ENCODE results near the gene PBX2. TPM values are rescaled to one million over a fixed set of nuclear protein-coding genes. Genes with fewer than 3 reads are reported as not detected.

The PBX2 gene
- total and polyA plus RNA-seq, 4 experiments from 2014 or later = 0.57 to 192 (median 94.7) TPM

- Mint-ChIP-seq H3K9me3 (no peaks in the 10 kb centered on the region), H3K4me1 (peaks cover 50 to 68% (median 60%) of the 10 kb centered on the region in 4 donors), H3K27me3 (no peaks in the 10 kb centered on the region), H3K27ac (peak overlapping the region in 4 of 7 donors; percentile 7 to 77 (median 27)), H3K4me3 (peak overlapping the region; percentile 60 to 100 (median 90)), H3K36me3 (peaks cover 9 to 33% of the 10 kb centered on the region in 2 donors)
- no peaks in the 10 kb centered on the region for H3K27me3 ChIP-seq (ENCODE audit: insufficient read depth, low read length)
- H3K36me3 ChIP-seq (ENCODE audit: insufficient read depth, low read length) = peaks cover 4% of the 10 kb centered on the region
- H3K9me3 ChIP-seq (ENCODE audit: control insufficient read depth in 1 of 2, low read length in 2 of 2) = no peaks in the 10 kb centered on the region
- ChIA-PET POLR2A (ENCODE audit: partially characterized antibody) (no interaction called here), CTCF (ENCODE audit: partially characterized antibody) (no interaction called here)
- no peak for DNase-seq
- H3K4me1 ChIP-seq (ENCODE audit: insufficient read depth, low read length) = peaks cover 52% of the 10 kb centered on the region
- H3K4me3 ChIP-seq (ENCODE audit: low read length in 2 of 2) = no peak overlapping the region
- H3K27ac ChIP-seq (ENCODE audit: low read depth, low read length) = no peak overlapping the region
- intact Hi-C loops (cut with micrococcal nuclease) = no loop called here
These were observed 15.6 kb downstream of the PBX2 start for GRCh38 chr6:32174416-32174815.

- H3K4me3 ChIP-seq (ENCODE audit: low read length in 2 of 2) = no peak overlapping the region
- peaks cover 43% of the 10 kb centered on the region for H3K4me1 ChIP-seq (ENCODE audit: insufficient read depth, low read length)
- no peaks in the 10 kb centered on the region for H3K27me3 Mint-ChIP-seq
- ChIA-PET CTCF (ENCODE audit: partially characterized antibody) (interaction anchor here (1.3 kb wide), 1 partner anchor 72 kb away, joined by 4 read pairs; no protein-coding TSS in a partner anchor), POLR2A (ENCODE audit: partially characterized antibody) (interaction anchor here (1.0 kb wide), 1 partner anchor 19 kb away, joined by 3 read pairs; the partner anchor contains the start of gene GPSM3)
- H3K9me3 Mint-ChIP-seq = no peaks in the 10 kb centered on the region
- H3K9me3 ChIP-seq (ENCODE audit: control insufficient read depth in 1 of 2, low read length in 2 of 2) = no peaks in the 10 kb centered on the region
- intact Hi-C loops (cut with micrococcal nuclease) = no loop called here
- H3K36me3 ChIP-seq (ENCODE audit: insufficient read depth, low read length) = peaks cover 9% of the 10 kb centered on the region
- no peaks in the 10 kb centered on the region for H3K27me3 ChIP-seq (ENCODE audit: insufficient read depth, low read length)
- DNase-seq = no peak
- H3K27ac Mint-ChIP-seq = peak overlapping the region in 4 of 7 donors; percentile 19 to 82 (median 38)
- H3K36me3 Mint-ChIP-seq = peaks cover 16 to 33% of the 10 kb centered on the region in 2 donors
- H3K27ac ChIP-seq (ENCODE audit: low read depth, low read length) = no peak overlapping the region
- H3K4me3 Mint-ChIP-seq = peak overlapping the region in 2 of 8 donors; percentile 2 to 61
- H3K4me1 Mint-ChIP-seq = peaks cover 41 to 56% (median 49%) of the 10 kb centered on the region in 4 donors
These were observed 16.8 kb downstream of the PBX2 start for GRCh38 chr6:32173051-32173727.

GRCh38 chr6:32171234-32171633 is 18.8 kb downstream of the PBX2 start:
- DNase-seq = no peak
- H3K4me1 ChIP-seq (ENCODE audit: insufficient read depth, low read length) = peaks cover 33% of the 10 kb centered on the region
- Mint-ChIP-seq H3K9me3 (no peaks in the 10 kb centered on the region), H3K27me3 (no peaks in the 10 kb centered on the region), H3K36me3 (peaks cover 22 to 37% of the 10 kb centered on the region in 2 donors), H3K27ac (peak overlapping the region in 2 of 7 donors; percentile 68 to 92), H3K4me3 (no peak overlapping the region), H3K4me1 (peaks cover 31 to 40% (median 35%) of the 10 kb centered on the region in 4 donors)
- H3K4me3 ChIP-seq (ENCODE audit: low read length in 2 of 2) = no peak overlapping the region
- POLR2A ChIA-PET (ENCODE audit: partially characterized antibody) = interaction anchor here (0.5 to 1.3 kb wide), 3 partner anchors 24 to 197 kb away, joined by 3 to 5 read pairs (median 3); partner anchors contain the start of gene FKBPL
- H3K36me3 ChIP-seq (ENCODE audit: insufficient read depth, low read length) = peaks cover 14% of the 10 kb centered on the region
- H3K9me3 ChIP-seq (ENCODE audit: control insufficient read depth in 1 of 2, low read length in 2 of 2) = no peaks in the 10 kb centered on the region
- intact Hi-C loops (cut with micrococcal nuclease) = no loop called here
- H3K27ac ChIP-seq (ENCODE audit: low read depth, low read length) = no peak overlapping the region
- H3K27me3 ChIP-seq (ENCODE audit: insufficient read depth, low read length) = no peaks in the 10 kb centered on the region
- CTCF ChIA-PET (ENCODE audit: partially characterized antibody) = no interaction called here

- Histone ChIP-seq H3K36me3 (ENCODE audit: insufficient read depth, low read length) (peaks cover 14% of the 10 kb centered on the region), H3K4me3 (ENCODE audit: low read length in 2 of 2) (no peak overlapping the region), H3K27ac (ENCODE audit: low read depth, low read length) (no peak overlapping the region), H3K27me3 (ENCODE audit: insufficient read depth, low read length) (no peaks in the 10 kb centered on the region), H3K9me3 (ENCODE audit: control insufficient read depth in 1 of 2, low read length in 2 of 2) (no peaks in the 10 kb centered on the region), H3K4me1 (ENCODE audit: insufficient read depth, low read length) (peaks cover 28% of the 10 kb centered on the region)
- no peak for DNase-seq
- POLR2A ChIA-PET (ENCODE audit: partially characterized antibody) = interaction anchor here (1.3 to 1.6 kb wide), 2 partner anchors 40 to 42 kb away, joined by 3 to 4 read pairs; partner anchors contain the start of genes ATF6B and FKBPL
- Mint-ChIP-seq H3K9me3 (no peaks in the 10 kb centered on the region), H3K4me1 (peaks cover 28 to 34% (median 29%) of the 10 kb centered on the region in 4 donors), H3K27ac (no peak overlapping the region), H3K27me3 (no peaks in the 10 kb centered on the region), H3K36me3 (peaks cover 22 to 38% of the 10 kb centered on the region in 2 donors), H3K4me3 (no peak overlapping the region)
- intact Hi-C loops (cut with micrococcal nuclease) = no loop called here
- CTCF ChIA-PET (ENCODE audit: partially characterized antibody) = interaction anchor here (0.9 kb wide), 1 partner anchor 52 kb away, joined by 3 read pairs; no protein-coding TSS in a partner anchor
These were observed 19.7 kb downstream of the PBX2 start for GRCh38 chr6:32170294-32170693.

- no peak overlapping the region for H3K4me3 Mint-ChIP-seq
- H3K36me3 ChIP-seq (ENCODE audit: insufficient read depth, low read length) = peaks cover 14% of the 10 kb centered on the region
- no peak overlapping the region for H3K4me3 ChIP-seq (ENCODE audit: low read length in 2 of 2)
- H3K27me3 Mint-ChIP-seq = no peaks in the 10 kb centered on the region
- ChIA-PET CTCF (ENCODE audit: partially characterized antibody) (interaction anchor here (1.4 kb wide), 1 partner anchor 14 kb away, joined by 3 read pairs; no protein-coding TSS in a partner anchor), POLR2A (ENCODE audit: partially characterized antibody) (interaction anchor here (1.4 to 1.6 kb wide), 2 partner anchors 27 to 41 kb away, joined by 4 to 7 read pairs; partner anchors contain the start of gene ATF6B)
- H3K27me3 ChIP-seq (ENCODE audit: insufficient read depth, low read length) = no peaks in the 10 kb centered on the region
- no peaks in the 10 kb centered on the region for H3K9me3 Mint-ChIP-seq
- intact Hi-C loops (cut with micrococcal nuclease) = no loop called here
- H3K27ac Mint-ChIP-seq = peak overlapping the region in 1 of 7 donors; percentile 36
- peaks cover 22 to 40% of the 10 kb centered on the region in 2 donors for H3K36me3 Mint-ChIP-seq
- H3K4me1 Mint-ChIP-seq = peaks cover 16 to 21% (median 19%) of the 10 kb centered on the region in 4 donors
- no peak overlapping the region for H3K27ac ChIP-seq (ENCODE audit: low read depth, low read length)
- H3K9me3 ChIP-seq (ENCODE audit: control insufficient read depth in 1 of 2, low read length in 2 of 2) = no peaks in the 10 kb centered on the region
- peaks cover 15% of the 10 kb centered on the region for H3K4me1 ChIP-seq (ENCODE audit: insufficient read depth, low read length)
- no peak for DNase-seq
These were observed 21.0 kb downstream of the PBX2 start for GRCh38 chr6:32168807-32169591.

GRCh38 chr6:32168350-32168749 is 21.7 kb downstream of the PBX2 start:
- H3K9me3 Mint-ChIP-seq = no peaks in the 10 kb centered on the region
- H3K36me3 Mint-ChIP-seq = peaks cover 22 to 40% of the 10 kb centered on the region in 2 donors

More at GRCh38 chr6:32168350-32168749, 21.7 kb downstream of the PBX2 start:
- Histone ChIP-seq H3K4me3 (ENCODE audit: low read length in 2 of 2) (no peak overlapping the region), H3K27ac (ENCODE audit: low read depth, low read length) (no peak overlapping the region), H3K9me3 (ENCODE audit: control insufficient read depth in 1 of 2, low read length in 2 of 2) (no peaks in the 10 kb centered on the region), H3K36me3 (ENCODE audit: insufficient read depth, low read length) (peaks cover 14% of the 10 kb centered on the region), H3K27me3 (ENCODE audit: insufficient read depth, low read length) (no peaks in the 10 kb centered on the region), H3K4me1 (ENCODE audit: insufficient read depth, low read length) (peaks cover 9% of the 10 kb centered on the region)
- Mint-ChIP-seq H3K27ac (peak overlapping the region in 2 of 7 donors; percentile 35 to 77), H3K4me1 (peaks cover 10 to 15% (median 12%) of the 10 kb centered on the region in 4 donors), H3K27me3 (no peaks in the 10 kb centered on the region), H3K4me3 (no peak overlapping the region)
- ChIA-PET CTCF (ENCODE audit: partially characterized antibody) (no interaction called here), POLR2A (ENCODE audit: partially characterized antibody) (interaction anchor here (1.2 kb wide), 1 partner anchor 8 kb away, joined by 4 read pairs; no protein-coding TSS in a partner anchor)
- intact Hi-C loops (cut with micrococcal nuclease) = no loop called here
- DNase-seq = no peak

Data from CD4-positive, alpha-beta memory T cell (primary cell).